Measurements from ENCODE around the gene PLEKHD1. TPM values are rescaled to one million over a fixed set of nuclear protein-coding genes. Genes with fewer than 3 reads are reported as not detected.
"Not testable (repeated sequence)": the region's sequence is repeated elsewhere in the genome, so short reads cannot be mapped to it uniquely, and the experiment has no call there.

The PLEKHD1 gene
- total and polyA plus RNA-seq, 4 donors: 0.05 to 0.08 (median 0.06) TPM; not detected in 1

GRCh38 chr14:69476824-69477450 lies 7.6 kb upstream of the PLEKHD1 start:
- DNase-seq (ENCODE audit: low spot score); H3K4me3 ChIP-seq (ENCODE audit: low read depth in 1 of 3, low read length in 3 of 3); H3K27ac ChIP-seq (ENCODE audit: low read depth in 1 of 2, low read length in 2 of 2); H3K4me1 ChIP-seq (ENCODE audit: control insufficient read depth in 4 of 4, insufficient read depth in 4 of 4, low read length in 3 of 4); H3K27me3 ChIP-seq (ENCODE audit: control insufficient read depth in 4 of 4, insufficient read depth in 4 of 4, low read length in 3 of 4); H3K36me3 ChIP-seq (ENCODE audit: control insufficient read depth in 4 of 4, insufficient read depth in 3 of 4, low read depth in 1 of 4, low read length in 3 of 4); H3K9ac ChIP-seq (ENCODE audit: low read depth in 1 of 2, low read length in 2 of 2); H3K9me3 ChIP-seq (ENCODE audit: control insufficient read depth in 4 of 4, low read length in 3 of 4): not testable (repeated sequence)
- peak in 1 of 2 donors; percentile 47 for TF ChIP-seq RAD21 (IDR thresholded peaks at IDR 0.05)
- 94% methylated on average over 5 of the region's 5 CpGs for WGBS

GRCh38 chr14:69478055-69478454 lies 6.5 kb upstream of the PLEKHD1 start:
- H3K27ac ChIP-seq (ENCODE audit: low read depth in 1 of 2, low read length in 2 of 2); H3K4me1 ChIP-seq (ENCODE audit: control insufficient read depth in 4 of 4, insufficient read depth in 4 of 4, low read length in 3 of 4); H3K9ac ChIP-seq (ENCODE audit: low read depth in 1 of 2, low read length in 2 of 2); H3K36me3 ChIP-seq (ENCODE audit: control insufficient read depth in 4 of 4, insufficient read depth in 3 of 4, low read depth in 1 of 4, low read length in 3 of 4); H3K4me3 ChIP-seq (ENCODE audit: low read depth in 1 of 3, low read length in 3 of 3); H3K9me3 ChIP-seq (ENCODE audit: control insufficient read depth in 4 of 4, low read length in 3 of 4); H3K27me3 ChIP-seq (ENCODE audit: control insufficient read depth in 4 of 4, insufficient read depth in 4 of 4, low read length in 3 of 4); DNase-seq (ENCODE audit: low spot score): not testable (repeated sequence)
- WGBS: 90% methylated on average over 2 of the region's 2 CpGs

- no peak for DNase-seq (ENCODE audit: low spot score)
- no peak for TF ChIP-seq RXRA (IDR thresholded peaks at IDR 0.05)
- TF ChIP-seq EGR1 (IDR thresholded peaks at IDR 0.05; ENCODE audit: low read depth in 2 of 2): no peak
- no peak for TF ChIP-seq HNF4A (conservative IDR thresholded peaks at IDR 0.05)
- no peak for TF ChIP-seq NR2F2 (IDR thresholded peaks at IDR 0.05)
- no peak for TF ChIP-seq FOXA2 (IDR thresholded peaks at IDR 0.05)
- TF ChIP-seq TAF1 (conservative IDR thresholded peaks at IDR 0.05): no peak
- no peak for TF ChIP-seq CTCF (IDR thresholded peaks at IDR 0.05; ENCODE audit: low read depth, low read length, missing input control)
- TF ChIP-seq ZBTB33 (IDR thresholded peaks at IDR 0.05): no peak
- TF ChIP-seq REST (IDR thresholded peaks at IDR 0.05): no peak
- no peak for TF ChIP-seq YY1 (IDR thresholded peaks at IDR 0.05)
- no peak for TF ChIP-seq GABPA (IDR thresholded peaks at IDR 0.05 in 1 of 2, conservative IDR thresholded peaks at IDR 0.05 in 1 of 2)
- no peak for TF ChIP-seq RAD21 (IDR thresholded peaks at IDR 0.05)
- Histone ChIP-seq H3K27ac (ENCODE audit: low read depth in 1 of 2, low read length in 2 of 2) (no peak overlapping the region), H3K27me3 (ENCODE audit: control insufficient read depth in 4 of 4, insufficient read depth in 4 of 4, low read length in 3 of 4) (peaks cover 0 to 2% (median 0%) of the 10 kb centered on the region in 4 donors), H3K4me1 (ENCODE audit: control insufficient read depth in 4 of 4, insufficient read depth in 4 of 4, low read length in 3 of 4) (peaks cover 9 to 12% (median 11%) of the 10 kb centered on the region in 4 donors), H3K9ac (ENCODE audit: low read depth in 1 of 2, low read length in 2 of 2) (no peak overlapping the region), H3K4me3 (ENCODE audit: low read depth in 1 of 3, low read length in 3 of 3) (no peak overlapping the region), H3K9me3 (ENCODE audit: control insufficient read depth in 4 of 4, low read length in 3 of 4) (no peaks in the 10 kb centered on the region), H3K36me3 (ENCODE audit: control insufficient read depth in 4 of 4, insufficient read depth in 3 of 4, low read depth in 1 of 4, low read length in 3 of 4) (no peaks in the 10 kb centered on the region)
- 95% methylated on average over 5 of the region's 5 CpGs for WGBS
Measured at GRCh38 chr14:69479696-69480095, 4.8 kb upstream of the PLEKHD1 start.

All from liver (tissue), 9 donors.